IPS DF 4.7 (cell line): ENCODE results near the gene UBE2Q2.

Source experiments
- DNase-seq: peaks from one replicate; pipeline ENCODE4 v3.0.0-alpha.2; 2013; ENCODE audit warnings: low spot score; ENCODE audit errors: extremely low read depth

UBE2Q2 gene

DNA sequence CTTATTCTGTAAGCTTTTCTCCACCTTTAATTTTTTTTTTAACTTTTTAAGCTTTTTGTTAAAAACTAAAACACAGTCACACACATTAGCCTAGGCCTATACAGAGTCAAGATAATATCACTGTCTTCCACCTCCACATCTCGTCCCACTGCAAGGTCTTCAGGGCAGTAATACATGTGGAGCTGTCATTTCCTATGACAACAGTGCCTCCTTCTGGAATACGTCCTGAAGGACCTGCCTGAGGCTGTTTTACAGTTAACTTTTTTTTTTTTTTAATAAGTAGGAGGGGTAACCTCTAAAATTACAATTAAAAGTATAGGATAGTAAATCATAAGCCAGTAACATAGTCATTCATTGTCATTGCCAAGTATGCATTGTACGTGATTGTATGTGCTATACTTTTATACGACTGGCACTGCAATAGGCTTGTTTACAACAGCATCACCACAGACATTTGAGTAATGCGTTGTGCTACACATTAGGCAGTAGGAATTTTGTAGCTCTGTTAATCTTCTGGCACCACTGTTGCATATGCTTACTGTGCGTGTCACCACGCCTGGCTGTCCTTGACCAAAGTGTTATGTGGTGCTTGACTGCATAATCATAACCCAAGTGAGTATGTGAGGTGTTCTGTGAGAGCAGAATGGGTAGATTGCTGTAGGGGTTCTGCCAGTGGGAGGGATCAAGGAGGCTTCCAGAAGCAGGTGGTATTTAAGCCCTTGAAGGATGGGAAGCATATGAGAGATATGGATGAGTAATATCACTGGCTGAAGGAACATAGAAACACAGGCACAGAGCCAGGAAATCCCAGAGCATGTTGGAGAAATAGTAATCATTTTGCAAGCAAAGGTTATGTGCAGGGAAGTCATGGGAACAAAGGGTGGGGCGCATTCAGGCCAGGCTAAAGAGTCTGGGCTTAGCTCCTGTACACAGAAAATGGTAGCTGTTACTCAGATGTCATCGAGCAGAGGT lies 78.8 kb downstream of the UBE2Q2 start:
- no peak for DNase-seq

DNA sequence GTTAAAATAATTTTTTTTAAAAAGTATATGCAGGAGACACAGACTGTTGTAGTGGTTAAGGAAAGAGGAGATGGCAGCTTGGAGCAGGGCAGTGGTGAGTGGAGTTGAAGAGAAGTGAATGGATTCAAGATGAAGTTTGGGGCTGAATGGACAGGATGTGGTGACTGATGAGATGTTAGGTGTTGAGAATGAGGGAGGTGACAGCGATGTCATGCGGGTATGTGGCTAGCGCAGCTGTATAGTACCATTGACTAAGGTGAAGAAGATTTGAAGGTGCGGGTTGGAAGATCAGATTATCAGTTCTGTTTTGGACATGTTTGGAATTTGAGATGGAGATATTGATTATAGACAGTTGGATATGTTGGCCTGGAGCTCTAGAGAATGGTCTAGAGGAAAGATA lies 80.5 kb downstream of the UBE2Q2 start:
- no peak for DNase-seq

DNA sequence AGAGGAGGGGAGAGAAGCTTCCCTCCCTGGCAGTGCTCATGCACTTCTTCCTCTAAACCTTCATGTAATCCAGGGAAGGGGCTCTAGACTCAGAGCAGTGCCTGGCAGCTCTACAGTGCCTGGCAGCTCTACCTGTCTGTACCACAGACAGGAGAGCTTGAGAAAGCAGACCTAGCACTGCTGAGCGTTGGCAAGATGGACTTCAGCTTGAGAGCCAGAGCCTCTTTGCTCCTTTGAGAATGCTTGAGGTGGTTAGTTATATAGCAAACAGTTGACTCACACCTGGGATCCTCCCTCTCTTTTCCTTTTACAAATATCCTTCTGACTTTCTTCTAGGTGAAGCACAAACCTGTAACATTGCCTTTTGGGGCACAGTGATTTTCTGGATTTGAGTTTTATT lies 81.3 kb downstream of the UBE2Q2 start:
- DNase-seq, result no peak

DNA sequence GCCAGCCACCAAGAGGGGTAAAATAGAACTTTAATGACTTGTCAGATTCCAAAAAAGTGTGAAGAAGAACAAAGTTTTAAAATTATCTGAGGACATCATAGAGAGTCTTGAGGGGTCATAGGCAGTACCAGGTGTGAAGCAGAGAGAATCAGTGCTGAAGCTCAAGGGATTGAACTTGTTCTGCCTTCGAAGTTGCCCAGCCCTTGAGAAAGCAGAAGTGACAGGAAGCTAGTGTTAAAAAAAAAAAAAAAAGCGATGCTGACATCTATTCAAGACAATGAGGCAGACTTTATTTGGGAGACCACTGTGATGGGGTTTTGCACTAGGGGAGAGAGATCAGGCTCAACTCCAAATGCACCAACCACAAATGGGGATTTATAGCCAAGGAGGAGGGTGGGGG lies 82.2 kb downstream of the UBE2Q2 start:
- no peak for DNase-seq

DNA sequence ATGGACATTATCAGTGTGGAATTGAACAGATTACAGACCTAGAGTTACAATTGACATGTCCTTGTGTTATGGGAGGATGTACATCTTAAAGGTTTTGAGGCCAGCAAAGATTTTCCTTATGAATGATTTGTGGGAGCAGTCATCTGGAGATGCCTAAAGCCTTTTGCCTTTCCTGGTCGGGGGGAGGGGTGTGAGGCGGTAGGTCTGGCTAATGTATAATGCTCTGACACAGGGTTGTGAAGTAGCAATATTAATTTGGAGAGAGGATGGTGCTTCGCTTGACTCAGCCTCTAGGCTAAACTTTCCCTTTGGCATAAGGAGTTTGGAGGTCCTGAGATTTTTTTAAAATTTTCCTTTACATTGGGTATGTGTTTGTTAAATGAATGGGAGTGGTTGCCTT lies 83.7 kb downstream of the UBE2Q2 start:
- no peak for DNase-seq

DNA sequence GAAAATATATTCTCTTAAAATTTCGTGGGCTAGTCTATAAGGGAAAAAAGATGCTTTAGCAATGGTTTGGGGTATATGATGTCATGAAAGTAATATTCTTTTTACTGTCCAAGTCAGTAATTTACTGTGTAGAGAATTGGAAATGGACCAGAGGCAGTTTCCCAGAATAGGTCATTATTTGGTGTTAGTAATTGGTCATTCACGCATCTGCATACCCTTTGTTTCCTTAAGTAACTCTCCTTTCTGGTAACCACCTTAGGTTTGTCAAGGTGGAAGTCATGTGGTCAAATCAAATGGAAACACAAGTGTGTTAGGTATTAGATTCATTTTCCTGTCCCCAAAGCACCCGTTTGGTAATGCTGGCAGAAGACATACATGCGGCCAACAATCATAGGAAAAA lies 84.4 kb downstream of the UBE2Q2 start:
- no peak for DNase-seq

DNA sequence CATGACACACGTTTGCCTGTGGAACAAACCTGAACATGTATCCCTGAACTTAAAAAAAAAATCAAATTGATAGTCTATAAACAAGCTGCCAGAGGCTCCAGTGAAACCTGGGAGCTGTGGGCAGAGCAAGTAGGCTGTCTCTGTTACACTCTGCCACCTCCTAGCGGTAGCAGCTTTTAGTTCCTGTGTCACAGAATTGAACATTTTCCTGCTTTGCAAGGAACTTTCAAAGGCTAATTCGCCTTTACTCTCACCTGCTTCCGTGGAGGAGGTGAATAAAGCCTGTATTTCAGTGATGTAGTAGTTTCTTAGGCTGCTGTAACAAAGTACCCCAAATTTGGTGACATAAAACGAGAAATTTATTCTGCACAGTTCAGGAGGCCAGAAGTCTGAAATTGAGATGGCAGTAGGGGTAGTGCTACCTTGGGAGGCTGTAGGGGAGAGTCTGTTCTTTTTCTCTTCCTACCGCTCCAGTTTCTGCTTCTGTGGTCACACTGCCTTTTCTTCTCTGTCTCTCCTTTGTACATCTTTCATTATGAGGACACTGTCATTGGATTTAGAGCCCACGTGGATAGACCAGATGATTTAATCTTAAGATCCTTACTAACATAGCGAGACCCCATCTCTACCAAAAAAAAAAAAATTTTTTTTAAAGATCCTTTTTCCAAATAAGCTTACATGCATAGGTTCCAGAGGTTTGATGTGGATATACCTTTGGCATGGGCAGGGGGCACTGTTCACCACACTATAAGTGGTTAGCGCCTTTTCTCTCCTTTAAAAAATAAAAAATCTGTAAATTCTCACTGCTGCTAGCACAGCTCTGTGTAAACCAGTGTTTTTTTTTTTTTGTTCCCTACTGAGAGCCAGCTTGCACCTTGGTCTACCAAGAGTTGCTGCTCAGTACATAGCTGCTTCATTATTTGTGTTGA lies 85.7 kb downstream of the UBE2Q2 start:
- no peak for DNase-seq

DNA sequence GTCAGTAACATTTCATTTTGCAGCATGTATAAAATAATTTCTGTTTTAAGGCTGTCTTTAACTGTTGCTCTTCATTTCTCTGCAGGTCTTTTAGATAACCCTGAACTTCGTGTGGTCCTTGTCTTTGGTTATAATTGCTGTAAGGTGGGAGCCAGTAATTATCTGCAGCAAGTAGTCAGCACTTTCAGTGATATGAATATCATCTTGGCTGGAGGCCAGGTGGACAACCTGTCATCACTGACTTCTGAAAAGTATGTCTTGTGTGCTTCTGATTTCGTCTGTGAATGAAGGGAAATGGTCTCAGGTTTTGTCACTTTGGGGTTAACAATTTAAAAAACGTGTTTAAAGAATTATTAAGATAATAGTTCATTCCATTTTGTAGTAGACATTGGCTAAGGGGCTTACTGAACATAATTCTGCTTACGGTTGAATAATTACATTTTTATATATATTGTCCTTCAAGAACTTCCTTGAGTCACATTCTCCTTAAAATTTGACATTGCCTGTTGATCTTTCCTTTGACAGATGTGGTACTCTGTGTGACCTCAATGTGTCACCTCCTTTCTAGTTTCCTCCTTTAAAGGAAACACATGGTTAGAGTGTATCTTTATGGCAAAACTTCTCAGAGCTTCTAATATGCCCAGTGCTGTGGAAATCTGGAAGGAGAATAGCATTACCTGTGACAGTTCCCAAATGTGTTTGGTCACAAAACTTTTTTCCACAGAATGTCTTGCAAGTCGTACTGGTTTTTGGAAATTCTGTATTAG lies 86.7 kb downstream of the UBE2Q2 start:
- no peak for DNase-seq

DNA sequence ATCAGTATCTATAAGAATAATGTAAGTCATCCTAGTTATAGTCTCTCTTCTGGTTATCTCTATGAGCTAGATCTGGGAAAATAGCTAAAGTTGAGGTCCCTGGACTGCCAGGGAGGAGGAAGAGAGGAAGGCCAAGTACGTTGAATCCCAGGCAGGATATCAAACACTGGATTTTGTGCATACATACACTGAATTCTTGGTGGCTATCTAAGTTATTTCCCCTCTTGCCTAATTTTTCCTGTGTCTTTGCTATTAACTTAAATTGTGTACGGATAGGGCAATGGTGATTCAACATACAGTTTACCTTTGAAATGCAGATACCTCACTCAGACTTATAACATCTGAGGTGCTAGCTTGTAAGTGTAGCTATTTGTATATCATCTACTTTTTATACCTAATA lies 87.6 kb downstream of the UBE2Q2 start:
- no peak for DNase-seq

DNA sequence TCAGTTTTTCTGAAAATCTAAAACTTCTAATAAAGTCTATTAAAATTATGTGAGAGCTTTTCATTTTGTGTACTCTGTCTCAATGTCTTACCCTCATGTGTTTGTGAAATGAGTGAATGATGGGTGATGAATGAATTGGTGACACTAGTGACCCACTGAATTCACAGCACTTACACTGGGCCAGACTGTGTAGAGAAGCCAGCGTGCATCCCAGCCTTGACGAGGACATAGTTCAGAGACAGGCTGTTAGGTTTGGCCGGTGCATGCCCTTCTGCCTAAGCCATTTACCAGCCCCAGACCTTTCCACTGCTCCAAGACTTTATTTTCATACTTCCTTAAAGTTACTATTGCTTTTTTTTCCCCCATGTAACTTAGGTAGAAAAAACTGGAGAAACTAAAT lies 99.2 kb downstream of the UBE2Q2 start:
- DNase-seq, result no peak

DNA sequence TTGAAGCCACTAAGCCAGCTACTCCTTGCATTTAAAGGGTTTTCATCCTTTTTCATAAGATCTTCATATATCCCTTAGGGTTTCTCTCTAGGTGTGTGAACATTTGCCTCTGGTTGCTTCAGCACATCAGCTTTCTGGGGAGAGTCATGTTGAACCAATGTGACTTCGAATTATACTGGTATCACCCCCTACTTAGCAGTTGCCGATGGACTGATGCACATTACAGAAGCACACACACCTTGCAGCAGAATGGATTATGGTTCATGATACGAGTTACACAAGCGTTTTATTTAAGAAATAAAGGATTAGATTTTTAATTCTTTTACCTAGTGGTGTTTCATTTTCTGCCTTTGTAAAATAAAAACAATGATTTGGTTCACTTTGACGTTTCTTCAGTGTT lies 100.0 kb downstream of the UBE2Q2 start:
- no peak for DNase-seq

DNA sequence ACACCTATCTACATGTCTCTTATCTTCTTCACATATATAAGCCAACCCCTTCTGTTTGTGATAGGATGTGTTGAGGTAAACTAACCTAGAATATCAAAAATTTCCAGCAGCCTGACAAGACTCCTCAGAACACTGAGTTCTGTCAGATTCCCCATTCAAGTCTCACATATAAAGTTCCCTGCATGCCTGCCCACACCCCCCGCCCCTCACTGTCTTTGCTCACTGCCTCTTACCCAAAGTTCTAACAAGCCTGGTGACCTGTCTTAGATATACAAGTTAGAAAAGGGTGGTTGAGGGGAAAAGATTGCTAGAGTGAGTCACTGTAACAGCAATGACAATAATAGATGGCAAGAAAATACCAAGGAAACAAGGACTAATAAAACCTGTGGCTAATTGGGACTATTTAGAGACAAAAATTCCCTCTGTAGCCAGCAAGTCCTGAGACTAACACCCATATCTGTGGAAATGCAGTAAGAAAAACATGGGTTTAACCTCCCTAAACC lies 100.5 kb downstream of the UBE2Q2 start:
- DNase-seq, result no peak

DNA sequence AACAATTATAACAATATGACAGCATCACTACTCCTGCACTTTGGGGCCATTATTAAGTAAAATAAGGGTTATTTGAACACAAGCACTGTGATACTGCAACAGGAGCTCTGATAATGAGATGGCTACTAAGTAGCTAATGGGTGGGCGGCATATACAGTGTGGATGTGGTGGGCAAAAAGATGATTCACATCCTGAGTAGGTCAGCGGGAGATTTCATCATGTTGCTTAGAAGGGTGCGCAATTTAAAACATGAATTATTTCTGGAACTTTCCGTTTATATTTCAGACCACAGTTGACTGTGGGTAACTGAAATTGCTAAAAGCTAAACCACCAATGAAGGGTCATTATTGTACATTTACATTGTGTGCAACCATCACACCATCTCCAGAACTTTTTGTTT lies 102.7 kb downstream of the UBE2Q2 start:
- no peak for DNase-seq

DNA sequence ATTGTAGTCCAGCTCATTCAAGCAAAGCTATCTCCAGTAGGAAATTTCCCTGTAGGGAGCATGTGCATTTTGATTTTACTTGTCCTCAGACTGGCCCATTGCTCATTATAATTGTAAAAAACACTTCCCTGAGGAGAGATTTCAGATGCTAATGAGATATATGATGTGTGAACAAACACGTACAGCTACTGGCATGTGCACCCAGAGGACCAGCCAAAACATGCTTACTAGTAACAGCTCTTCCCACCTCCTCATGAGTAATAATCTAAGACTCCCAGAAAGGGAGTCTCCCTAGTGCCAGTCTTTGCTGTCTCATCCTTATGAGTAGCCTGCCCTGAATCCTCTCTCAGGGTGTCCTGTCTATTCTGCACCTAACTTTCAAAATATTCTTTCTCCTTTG lies 103.8 kb downstream of the UBE2Q2 start:
- DNase-seq, result no peak

DNA sequence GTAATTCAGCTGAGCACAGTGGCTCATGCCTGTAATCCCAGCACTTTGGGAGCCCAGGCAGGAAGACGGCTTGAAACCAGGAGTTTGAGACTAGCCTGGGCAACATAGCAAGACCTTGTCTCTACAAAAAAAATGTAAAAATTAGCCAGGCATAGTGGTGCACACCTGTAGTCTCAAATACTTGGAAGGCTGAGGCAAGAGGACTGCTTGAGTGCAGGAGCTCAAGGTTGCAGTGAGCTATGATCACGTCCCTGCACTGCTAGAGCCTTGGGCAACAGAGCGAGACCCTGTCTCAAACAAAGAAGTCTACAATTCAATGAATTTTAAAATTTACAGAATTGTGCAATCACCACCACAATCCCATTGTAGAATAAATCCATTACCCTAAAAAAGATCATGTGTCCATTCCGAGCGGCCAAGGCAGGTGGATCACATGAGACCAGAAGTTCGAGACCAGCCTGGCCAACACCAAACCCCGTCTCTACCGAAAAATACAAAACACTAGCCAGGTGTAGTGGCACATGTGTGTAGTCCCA lies 105.6 kb downstream of the UBE2Q2 start:
- no peak for DNase-seq
